Measurements from ENCODE around the gene B3GAT1.
"Not testable (repeated sequence)": the region's sequence is repeated elsewhere in the genome, so short reads cannot be mapped to it uniquely, and the experiment has no call there.

B3GAT1 gene

DNA sequence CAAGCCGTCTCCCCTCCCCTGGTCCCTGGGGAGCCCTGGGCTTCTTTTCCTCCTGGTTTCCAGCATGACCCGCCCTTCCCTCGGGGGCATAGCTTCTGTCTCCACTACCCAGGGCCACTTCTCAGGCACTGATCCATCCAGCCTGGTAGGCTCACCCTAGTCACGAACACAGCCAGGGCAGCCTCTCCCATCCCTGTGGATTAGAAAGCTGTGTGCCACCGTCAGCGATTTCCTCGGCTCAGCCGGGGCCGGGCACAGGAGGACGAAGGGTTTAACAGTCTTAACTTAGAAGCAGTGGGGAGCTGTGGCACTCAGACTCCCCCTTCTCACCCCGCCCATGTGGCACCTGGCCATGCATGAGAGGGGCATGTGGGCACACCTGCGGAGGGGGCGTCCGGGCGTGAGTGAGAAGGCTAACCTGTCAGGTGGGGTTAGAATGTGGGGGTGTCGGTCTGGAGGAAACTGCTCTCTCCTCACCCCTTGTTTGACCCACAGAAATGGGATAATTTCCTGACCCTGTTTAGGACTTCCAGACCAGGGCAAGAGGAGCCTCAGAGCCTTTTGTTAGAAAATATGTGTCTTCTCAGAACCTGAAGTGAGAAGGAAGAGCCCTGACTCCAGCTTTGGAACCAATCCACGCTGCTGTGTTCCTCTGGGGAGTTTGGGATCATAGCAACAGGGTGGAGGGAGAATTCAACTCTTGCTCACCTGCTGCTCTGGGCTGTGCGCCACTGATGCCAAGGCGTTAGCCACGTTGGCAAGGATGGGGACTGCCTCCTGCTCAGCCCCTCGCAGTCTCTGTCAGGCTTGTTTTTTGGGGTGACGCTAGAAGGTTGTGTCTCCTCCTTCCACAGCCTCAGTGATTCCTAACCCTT, 65.7 kb downstream of the B3GAT1 start:
- no peak for DNase-seq (ENCODE audit: low read depth)
- H3K4me3 ChIP-seq (ENCODE audit: low read depth, low read length): no peak overlapping the region

GRCh38 chr11:134345237-134345550, 66.8 kb downstream of the B3GAT1 start:
- no peak overlapping the region for H3K4me3 ChIP-seq (ENCODE audit: low read depth, low read length)
- no peak for DNase-seq (ENCODE audit: low read depth)

DNA sequence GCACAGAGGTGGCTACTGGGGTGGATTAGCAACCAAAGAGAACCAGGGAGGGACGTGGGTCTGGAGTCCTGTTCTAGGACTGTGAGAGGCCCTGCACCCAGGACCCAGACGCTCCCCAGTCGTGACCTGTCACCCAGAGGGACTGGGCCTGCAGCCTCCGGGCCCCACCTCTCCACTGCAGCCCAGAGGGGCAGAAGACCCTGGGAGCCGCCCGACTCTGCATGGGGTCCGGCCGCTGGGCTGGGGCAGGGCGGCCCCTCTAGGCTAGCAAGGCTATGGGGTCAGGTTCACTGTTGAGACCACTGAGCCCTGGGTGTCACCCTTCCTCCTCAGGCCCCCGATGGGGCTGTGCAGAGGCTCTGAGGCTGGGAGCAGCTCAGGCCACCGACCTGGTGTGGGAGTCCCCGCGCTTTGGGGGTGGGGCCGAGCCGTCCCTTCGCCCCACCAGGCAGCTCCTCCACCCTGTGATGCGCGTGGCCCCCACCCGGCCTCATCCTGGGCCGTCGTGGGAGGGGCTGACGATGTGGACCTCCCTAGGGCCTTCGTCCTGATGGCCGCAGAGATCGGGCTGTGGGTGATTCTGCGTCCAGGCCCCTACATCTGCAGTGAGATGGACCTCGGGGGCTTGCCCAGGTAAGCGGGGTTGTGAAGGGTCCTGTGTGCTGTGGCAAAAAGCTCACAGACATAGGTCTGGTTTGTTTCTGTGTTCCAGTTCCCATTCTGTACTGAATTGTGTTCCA, 67.4 kb downstream of the B3GAT1 start:
- H3K4me3 ChIP-seq (ENCODE audit: low read depth, low read length); DNase-seq (ENCODE audit: low read depth): not testable (repeated sequence)

- no peak for DNase-seq (ENCODE audit: low read depth)
- no peak overlapping the region for H3K4me3 ChIP-seq (ENCODE audit: low read depth, low read length)
Observed at GRCh38 chr11:134343646-134344045, 68.4 kb downstream of the B3GAT1 start.

DNA sequence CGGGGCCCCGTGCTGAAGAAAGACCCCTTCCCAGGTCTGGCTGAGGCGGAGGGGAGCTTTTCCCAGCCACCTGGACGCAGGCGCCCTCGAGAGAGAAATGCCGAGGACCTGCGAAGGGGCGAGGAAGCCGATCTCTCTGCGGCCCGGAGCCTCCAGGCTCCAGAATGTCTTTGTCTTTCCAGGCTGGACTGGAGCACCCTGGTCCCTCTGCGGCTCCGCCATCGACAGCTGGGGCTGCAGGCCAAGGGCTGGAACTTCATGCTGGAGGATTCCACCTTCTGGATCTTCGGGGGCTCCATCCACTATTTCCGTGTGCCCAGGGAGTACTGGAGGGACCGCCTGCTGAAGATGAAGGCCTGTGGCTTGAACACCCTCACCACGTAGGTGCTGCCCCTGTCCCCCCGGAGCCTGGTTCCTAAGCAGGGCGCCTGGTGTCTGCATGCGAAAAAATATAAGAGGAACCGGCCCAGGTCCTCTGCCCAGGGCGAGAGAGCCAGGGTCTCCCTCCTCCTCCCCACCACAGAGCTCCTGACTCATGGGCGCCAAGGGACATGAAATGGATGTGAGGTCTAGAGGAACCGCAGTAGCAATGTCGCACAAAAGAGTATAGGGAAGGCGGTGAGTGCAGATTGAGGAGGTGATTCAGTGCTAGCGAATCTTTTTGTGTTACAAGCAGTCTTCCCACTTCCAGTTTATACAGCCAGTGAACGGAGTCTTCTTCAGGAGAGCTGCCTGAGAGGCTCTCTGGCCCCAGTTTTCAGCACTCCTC, 69.3 kb downstream of the B3GAT1 start:
- DNase-seq (ENCODE audit: low read depth): no peak
- H3K4me3 ChIP-seq (ENCODE audit: low read depth, low read length): no peak overlapping the region

DNA sequence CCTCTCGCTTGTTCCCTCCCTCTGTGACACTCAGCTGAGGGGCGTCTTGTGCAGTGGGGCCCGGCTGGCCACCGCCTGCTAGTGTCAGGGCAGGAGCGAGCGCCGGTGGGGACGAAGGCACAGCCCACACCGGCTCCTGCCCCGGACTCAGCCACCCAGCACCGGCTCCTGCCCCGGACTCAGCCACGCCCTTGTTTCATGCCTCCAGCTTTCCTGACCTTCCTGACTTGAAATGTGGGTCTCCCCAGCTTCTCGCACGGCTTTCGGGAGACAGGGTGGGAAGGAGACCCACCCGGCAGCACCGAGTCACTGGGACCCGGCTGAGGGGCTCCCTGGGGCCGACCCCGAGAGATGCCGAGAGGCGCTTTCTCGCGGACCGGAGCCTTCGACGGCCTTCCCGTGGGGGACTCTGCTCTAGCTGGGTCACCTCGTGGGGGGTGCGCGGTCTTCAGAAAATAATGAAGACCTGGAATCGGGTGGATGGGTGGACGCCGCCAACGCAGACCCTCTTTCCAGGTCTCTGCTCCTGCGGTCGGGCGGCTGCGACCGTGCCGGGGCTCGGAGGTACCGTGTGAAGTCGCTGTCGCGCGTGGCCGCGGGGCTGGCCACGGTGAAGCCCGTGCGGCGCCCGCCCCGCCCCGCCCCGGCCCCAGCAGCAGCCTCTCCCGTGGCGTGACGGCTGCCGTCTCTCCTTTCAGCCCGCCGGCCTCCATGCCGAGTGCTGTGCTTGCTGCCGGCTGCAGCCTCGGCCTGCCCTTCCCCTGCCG, 70.1 kb downstream of the B3GAT1 start:
- DNase-seq (ENCODE audit: low read depth): no peak
- H3K4me3 ChIP-seq (ENCODE audit: low read depth, low read length): no peak overlapping the region

DNA sequence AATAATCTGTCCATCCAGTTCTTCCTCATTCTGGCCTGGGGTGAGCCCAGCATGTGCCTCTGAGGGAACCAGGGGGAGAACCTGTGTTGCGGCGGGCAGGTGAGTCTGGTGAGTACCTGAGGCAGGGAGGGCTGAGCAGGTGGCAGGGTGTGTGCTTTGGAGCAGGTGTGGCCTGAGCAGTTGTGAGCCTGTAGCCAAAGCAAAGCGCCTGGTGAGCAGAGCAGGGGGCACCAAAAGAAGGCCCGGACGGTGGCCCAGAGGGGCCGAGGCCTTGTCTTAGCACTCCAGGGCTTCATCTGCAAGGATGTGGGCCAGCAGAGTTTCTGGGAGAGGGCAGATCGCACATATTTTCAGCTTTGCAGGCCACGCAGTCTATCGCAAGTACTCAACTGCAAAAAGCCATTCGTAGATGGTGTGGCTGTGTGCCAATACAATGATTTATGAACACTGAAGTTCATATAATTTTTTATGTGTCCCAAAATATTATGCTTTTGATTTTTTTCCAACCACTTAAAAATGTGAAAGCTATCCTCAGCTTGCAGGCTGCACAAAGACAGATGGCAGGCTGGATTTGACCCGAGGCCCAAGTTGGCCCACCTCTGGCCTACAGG, 71.6 kb downstream of the B3GAT1 start:
- DNase-seq (ENCODE audit: low read depth): no peak
- no peak overlapping the region for H3K4me3 ChIP-seq (ENCODE audit: low read depth, low read length)

DNA sequence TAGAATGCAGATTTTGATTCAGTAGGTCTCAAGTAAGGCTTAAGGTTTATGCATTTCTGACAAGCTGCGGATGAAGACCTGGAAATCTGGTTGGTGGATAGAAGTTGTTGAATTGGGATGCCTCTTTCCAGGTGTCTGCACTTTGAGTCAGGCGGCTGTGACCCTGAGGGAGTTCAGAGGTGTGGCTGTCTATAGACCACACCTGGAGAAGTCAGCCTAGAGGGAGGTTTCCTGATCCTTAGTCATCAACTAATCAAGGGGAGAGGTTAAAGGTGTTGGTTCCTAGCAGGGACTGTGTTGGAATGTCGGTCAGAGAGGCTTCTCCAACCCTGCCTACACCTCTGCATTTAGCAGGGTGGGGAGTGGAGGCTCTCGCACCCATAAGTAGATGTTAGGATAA, 72.3 kb downstream of the B3GAT1 start:
- no peak overlapping the region for H3K4me3 ChIP-seq (ENCODE audit: low read depth, low read length)
- DNase-seq (ENCODE audit: low read depth): no peak

DNA sequence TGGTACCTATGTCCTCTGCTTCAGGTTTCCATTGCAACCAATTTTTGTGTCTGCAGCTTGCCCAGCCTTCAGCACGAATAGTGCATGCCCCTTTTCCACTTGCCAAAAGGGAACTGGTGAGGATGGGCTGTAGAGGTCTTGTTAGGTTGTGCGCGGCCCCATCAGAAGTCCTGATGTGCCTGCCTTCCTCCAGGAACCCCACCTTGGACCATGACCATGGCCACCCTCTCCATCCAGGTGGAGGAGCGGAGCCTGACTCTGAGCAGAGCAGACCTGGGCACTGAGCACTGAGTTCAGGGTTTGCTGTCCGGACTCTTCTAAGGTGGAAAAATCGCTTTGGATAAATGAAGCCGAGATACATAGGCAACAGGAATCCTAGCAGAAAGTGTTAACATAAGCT, 73.4 kb downstream of the B3GAT1 start:
- no peak for DNase-seq (ENCODE audit: low read depth)
- no peak overlapping the region for H3K4me3 ChIP-seq (ENCODE audit: low read depth, low read length)

- no peak overlapping the region for H3K4me3 ChIP-seq (ENCODE audit: low read depth, low read length)
- no peak for DNase-seq (ENCODE audit: low read depth)
Observed at GRCh38 chr11:134338068-134338467, 74.0 kb downstream of the B3GAT1 start.

- no peak overlapping the region for H3K4me3 ChIP-seq (ENCODE audit: low read depth, low read length)
- no peak for DNase-seq (ENCODE audit: low read depth)
Observed at GRCh38 chr11:134337051-134337450, 75.0 kb downstream of the B3GAT1 start.

GRCh38 chr11:134334796-134335571, 77.1 kb downstream of the B3GAT1 start:
- no peak overlapping the region for H3K4me3 ChIP-seq (ENCODE audit: low read depth, low read length)
- DNase-seq (ENCODE audit: low read depth): no peak

DNA sequence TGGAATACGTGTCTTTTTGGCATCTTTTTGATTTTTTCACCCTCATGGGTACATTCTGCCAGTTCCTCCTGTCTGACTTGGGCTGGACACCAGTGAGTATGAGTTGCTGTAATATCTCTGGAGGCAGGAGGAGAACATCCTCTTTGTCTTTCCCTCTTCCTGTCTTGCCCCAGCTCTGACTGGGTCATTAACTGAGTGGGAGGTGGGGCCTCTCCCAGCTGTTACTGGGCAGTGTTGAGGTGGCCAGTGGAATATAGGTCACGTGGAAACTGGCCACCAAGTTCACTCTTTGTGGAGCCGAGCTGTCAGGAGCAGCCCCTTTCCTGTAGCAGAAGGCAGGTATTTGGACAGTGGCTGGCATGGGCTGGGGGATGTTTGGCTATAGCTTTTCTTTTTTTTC, 78.1 kb downstream of the B3GAT1 start:
- H3K4me3 ChIP-seq (ENCODE audit: low read depth, low read length): no peak overlapping the region
- no peak for DNase-seq (ENCODE audit: low read depth)

GRCh38 chr11:134333312-134333711, 78.7 kb downstream of the B3GAT1 start:
- no peak overlapping the region for H3K4me3 ChIP-seq (ENCODE audit: low read depth, low read length)
- DNase-seq (ENCODE audit: low read depth): no peak

DNA sequence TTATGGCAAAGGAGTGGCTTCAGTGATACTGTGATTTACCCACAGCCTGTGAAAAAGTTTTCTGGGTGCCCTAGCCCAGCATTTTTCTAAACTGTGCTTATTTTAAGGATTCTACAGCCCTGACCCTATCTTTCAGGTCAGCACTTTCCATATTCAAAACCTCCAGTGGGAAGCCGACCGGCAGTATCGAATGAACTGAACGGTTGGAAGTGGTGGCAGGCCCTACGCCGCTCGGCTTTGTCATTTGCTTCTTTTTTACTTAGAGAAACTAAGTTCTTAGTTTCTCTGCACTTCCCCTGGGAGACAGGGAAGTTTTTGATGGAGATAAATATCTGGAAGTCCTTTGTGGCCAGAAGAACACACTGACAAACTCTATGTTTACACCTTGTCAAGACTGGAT, 79.3 kb downstream of the B3GAT1 start:
- no peak overlapping the region for H3K4me3 ChIP-seq (ENCODE audit: low read depth, low read length)
- no peak for DNase-seq (ENCODE audit: low read depth)

DNA sequence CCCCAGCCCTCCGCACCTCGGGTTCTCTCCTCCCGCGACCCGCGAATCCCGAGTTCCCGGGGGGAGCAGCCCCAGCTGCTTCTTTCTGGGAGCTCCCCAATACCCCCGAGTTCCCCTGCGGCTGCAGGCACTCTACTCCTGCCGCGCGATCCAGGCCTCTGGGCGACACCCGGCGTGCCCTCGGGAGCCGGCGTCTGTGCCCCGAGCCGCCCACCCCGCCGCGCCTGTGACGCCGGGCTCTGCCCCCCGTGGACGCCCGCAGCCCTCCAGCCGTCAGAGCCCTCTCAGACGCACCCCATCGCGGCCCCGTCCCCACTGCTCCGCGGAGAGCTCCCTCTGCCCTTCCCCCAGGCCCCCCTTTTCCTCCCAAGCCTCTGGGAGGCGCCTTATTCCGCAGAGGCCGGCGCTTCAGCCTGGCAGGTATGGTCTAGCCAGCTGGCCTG, 79.8 kb downstream of the B3GAT1 start:
- H3K4me3 ChIP-seq (ENCODE audit: low read depth, low read length): peak overlapping the region; percentile 47
- DNase-seq (ENCODE audit: low read depth): no peak

DNA sequence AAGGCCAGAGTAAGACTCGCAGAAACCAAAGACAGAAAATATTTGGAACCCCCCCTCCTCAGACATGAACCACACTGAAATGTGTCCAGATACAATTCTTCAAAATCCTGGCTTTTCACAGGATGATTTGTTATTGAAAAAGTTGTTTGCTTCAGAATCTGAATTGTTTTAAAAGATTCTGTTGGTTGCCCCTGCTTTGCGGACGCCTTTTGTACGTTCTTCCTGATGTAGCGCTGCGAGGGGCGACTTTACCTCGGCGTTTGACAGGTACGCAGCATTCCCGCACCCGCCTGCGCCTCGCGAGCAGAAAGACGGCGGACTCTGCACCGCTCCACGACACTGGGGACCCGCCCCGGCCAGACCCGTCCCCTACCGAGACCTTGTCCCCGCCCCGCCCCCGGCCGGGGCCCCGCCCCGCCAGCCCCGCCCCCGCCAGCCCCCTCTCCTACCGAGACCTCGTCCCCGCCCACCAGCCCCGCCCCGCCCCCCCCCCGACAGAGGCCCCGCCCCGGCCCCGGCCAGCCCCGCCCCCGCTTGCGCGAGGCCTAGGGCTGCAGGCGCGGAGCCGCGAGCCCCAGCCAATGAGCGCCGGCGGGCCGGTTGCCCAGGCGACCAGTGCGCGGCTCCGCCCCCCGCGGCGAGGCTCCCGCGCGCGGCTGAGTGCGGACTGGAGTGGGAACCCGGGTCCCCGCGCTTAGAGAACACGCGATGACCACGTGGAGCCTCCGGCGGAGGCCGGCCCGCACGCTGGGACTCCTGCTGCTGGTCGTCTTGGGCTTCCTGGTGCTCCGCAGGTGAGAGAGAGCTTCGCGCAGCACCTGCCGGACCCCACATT, 80.5 kb downstream of the B3GAT1 start, which contains the start of gene GLB1L2:
TSS of gene GLB1L2 (plus strand) at position 635 of the 835 bp plus-strand sequence. CDS start at position 709, 74 bp downstream.
- H3K4me3 ChIP-seq (ENCODE audit: low read depth, low read length): peak within 1 kb of the TSS; percentile 47
- no peak for DNase-seq (ENCODE audit: low read depth)
